ENCODE measurements around the gene IL6ST. TPM values are rescaled to one million over a fixed set of nuclear protein-coding genes. Genes with fewer than 3 reads are reported as not detected.

IL6ST gene
- total RNA-seq, 1 donor from 2014 or later, result 40.8 TPM

DNA sequence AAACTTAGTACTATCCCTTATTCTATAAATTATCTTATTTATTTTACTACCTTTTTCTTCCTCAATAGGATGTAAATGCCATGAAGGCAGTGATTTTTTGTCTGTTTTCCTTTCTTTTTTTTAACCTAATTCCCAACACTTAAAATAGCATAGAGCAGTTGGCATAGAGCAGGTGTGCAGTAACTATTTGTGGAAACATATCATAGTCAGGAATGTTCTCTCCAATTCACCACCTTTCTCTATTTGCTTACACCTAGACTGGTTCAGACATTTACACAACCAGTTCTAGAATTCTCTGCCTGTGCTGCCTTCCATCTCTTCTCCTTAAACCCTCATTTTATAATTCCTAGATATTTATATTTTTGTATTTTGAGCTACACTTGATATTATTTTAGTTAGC, 94.0 kb downstream of the IL6ST start:
- DNase-seq (ENCODE audit: low spot score in 2 of 2) (no peak), FAIRE-seq (no peak)

DNA sequence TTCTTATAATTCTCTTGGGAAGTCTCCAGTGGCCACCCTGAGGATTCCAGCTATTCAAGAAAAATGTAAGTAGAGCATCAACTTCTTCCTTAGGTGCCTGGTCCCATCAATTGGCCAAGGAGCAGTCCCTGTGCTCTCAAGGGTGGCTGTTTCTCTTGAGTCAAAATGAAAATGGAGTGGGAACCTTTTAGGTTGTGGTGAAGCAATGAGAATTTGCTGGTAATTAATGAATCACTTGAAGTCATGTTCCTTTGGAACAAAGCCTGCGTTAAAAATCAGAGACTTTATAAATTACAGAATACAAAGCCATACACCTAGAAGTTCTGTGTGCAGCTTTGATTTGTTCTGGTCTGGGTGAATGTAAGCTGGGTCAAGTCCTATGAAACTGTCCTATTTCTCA, 94.7 kb downstream of the IL6ST start:
- DNase-seq (ENCODE audit: low spot score in 2 of 2) (no peak), FAIRE-seq (no peak)

DNA sequence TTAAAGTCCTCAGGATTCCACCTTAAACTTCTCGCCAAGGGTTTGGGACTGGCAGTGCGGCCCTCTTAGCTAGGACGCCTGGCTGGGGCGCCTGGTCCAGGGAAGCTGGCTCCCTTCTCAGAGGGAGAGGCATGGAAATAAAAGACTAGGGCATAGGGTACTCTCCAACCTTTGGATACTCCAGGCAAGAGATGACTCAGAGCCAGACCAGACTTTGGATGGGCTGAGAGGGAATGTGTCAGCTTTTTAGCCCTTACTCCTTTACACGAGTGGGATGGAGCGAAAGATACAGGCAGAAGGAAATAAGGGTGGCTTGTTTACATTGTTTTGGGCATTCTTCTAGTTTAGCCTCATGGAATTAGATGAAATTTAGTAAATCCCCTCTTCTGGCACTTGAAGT, 95.4 kb downstream of the IL6ST start:
- DNase-seq (ENCODE audit: low spot score in 2 of 2) (no peak), FAIRE-seq (no peak)

DNA sequence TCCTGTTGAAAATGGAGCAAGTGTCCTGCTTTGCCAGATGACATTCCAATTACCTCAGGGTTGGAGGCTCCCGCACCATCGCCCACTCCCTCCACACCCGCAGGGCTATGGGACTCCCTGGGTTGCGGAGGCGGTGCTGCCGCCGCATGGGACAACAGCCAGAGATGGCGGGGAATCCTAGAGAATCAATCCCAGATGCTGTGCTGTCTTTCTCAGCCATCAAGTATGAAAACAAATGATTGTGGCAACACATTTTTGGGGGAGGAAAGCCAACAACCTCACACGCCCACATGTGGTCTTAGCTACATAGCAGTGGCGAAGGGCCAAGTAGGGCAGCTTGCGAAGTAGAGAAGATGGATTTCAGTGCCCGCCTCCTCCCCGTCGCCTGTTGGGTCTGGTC, 96.9 kb downstream of the IL6ST start:
- DNase-seq (ENCODE audit: low spot score in 2 of 2), result peak in 1 of 2 donors; percentile 35
- no peak for FAIRE-seq

DNA sequence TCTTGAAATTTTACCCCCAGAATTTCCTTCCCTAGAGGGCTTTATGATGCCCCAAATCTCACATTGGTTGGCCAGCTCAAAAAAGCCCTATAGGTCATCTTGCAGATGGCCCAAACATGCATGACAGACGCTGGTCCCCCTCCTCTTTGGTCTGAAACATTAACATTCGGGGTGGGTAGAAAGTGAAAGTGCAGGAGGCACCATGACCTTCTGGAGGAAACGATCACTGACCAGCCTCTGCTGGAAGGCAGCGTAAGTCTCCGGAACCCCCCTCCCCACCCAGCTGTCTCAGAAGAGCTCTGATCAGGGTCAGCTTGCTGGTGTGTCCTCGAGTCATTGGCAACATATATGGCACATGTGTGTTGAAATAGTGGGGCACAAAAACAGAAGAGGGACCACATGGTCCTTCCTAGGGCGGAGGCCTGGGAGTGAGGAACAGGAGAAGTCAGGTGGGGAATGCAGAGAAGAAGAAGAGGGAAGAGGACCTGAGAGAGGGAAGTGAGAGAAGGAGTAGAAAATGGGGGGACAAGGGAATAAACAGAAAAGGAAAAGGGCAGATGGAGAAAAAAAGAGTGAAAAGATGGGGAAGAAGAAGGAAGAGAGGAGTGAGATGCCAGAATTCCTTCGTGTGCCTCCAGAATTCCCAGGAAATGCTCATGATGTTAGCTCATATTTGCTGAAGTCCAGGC, 97.4 kb downstream of the IL6ST start:
- FAIRE-seq (no peak), DNase-seq (ENCODE audit: low spot score in 2 of 2) (no peak)

DNA sequence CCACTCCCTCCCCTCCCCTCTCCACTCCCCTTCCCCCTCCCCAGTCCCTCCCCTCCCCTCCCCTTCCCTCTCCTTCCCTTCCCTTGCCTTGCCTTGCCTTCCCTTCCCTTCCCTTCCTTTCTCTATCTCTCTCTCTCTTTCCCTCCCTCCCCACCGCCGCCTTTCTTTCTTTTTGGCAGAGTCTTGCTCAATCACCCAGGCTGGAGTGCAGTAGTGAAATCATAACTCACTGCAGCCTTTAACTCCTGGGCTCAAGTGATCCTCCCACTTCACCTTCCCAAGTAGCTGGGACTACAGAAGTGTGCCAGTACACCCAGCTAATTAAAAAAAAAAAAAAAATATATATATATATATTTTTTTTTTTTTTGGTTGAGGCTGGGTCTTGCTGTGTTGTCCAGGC, 98.1 kb downstream of the IL6ST start:
- FAIRE-seq, result no peak
- DNase-seq (ENCODE audit: low spot score in 2 of 2), result no peak

DNA sequence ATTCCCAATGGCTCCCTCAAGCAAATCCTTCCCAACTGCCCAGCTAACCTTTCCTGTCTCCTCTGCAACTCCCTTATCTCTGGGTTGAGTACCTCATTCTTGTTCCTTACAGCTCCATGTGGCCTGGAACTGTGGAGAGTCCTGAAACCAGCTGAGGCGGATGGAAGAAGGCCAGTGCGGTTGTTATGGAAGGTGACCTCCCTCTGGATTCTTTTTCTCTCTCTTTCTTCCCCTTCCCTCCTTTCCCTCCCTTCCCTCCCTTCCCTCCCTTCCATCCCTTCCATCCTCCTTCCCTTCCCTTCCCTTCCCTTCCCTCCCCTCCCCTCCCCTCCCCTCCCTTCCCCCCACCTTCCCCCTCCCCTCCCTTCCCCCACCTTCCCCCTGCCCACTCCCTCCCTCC, 98.5 kb downstream of the IL6ST start:
- no peak for DNase-seq (ENCODE audit: low spot score in 2 of 2)
- FAIRE-seq, result no peak

DNA sequence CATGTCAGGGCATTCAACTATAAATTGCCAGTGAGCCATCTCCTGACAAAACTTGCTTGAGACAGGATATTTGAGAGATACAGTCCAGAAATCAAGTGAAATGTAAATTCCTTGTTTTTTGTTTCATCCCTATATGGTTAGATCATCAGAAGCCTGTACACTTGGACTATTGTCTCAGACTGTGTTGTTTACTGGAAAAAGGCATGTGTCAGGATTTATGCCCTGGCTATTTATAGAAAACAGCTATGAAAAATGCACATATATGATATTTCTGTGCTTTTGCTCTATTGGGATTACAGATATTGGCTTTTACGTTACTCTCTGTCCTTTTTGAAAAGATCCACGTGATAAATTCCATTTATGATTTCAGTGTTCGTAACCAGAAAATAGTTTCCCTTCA, 99.4 kb downstream of the IL6ST start:
- FAIRE-seq (no peak), DNase-seq (ENCODE audit: low spot score in 2 of 2) (no peak)

DNA sequence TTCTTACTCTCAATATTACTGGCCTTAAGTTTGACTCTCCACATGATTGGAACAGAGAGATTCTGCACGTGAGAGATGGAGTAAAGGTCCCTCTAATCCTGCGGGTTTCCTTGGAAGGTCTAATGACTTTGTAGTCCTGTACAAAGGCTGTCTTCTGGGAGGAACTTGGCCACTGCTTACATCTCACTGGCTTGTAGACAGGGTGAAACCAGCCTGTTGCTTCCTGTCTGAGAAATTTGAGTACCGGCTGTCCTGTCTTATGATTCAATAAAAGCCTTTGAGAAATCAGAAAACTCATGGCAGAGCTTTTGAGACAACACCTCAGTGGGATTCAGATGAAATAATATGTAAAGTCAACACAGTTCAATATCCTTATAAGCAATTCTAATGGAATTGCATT, 100.6 kb downstream of the IL6ST start:
- DNase-seq (ENCODE audit: low spot score in 2 of 2), result no peak
- no peak for FAIRE-seq

DNA sequence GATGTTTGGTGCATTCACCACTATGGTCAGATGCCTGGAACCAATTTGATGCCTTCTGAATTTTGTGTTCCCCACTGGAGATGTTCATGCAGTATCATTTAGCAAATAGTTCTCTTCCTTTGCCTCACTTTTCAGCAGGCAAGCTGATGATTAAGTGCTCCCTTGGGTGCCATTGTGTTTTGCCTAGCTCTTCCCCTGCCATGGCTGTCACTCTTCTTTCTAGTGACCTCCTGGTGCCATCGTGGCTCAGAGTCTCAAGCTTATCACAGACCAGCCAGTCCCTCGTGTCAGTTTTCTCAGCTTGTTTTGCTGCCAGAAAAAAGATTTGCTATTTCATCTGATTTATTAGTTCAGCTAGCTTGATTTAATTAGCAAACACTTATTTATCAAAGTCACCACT, 102.3 kb downstream of the IL6ST start:
- DNase-seq (ENCODE audit: low spot score in 2 of 2) (no peak), FAIRE-seq (no peak)

DNA sequence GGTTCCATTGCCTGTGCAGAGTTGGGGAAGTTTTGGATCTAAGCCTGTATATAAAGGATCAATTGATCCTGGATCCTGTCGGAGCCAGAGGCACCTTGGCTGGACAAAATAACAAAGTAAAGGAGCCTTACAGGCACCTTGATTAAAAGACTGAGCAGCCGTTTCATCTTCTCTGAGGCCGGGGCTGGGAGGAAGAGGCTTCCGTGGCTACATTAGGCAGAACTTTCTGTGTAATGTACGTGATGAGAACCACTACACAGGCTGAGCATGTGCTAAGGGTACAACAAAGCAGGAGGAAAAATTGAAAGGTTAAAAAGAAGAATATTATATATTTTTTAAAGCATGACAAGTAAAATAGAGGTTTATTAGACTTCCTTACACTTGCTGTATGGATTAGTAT, 106.6 kb downstream of the IL6ST start:
- FAIRE-seq (no peak), DNase-seq (ENCODE audit: low spot score in 2 of 2) (no peak)

DNA sequence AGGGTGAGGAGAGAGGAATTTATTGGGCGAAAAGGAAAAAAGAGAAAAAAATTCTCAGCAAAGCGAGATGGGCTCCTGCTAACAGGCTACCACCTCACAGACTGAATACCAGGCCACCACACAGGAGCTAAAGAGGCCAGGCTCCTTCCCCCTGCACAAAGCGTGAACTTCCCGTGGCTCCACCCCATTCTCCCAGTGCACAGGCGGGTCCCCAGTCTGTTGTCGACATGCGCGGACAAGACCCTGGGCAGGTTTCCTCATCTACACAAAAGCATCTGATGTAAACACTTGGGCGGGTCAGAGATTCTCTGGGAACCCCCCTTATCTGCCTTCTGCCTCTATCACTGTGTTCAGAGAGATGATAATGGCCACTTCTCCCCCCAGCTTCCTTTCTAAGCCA, 109.4 kb downstream of the IL6ST start:
- DNase-seq (ENCODE audit: low spot score in 2 of 2), result no peak
- no peak for FAIRE-seq

Small RNAs within 50 kb of the gene (small RNA-seq; reads per million reads assigned to genes)
- gene AC016596.1 (not detected), gene RF01210 (not detected)

Other genes starting within 250 kb of the IL6ST start
- not detected for gene IL31RA, start 143.6 kb downstream of the IL6ST start, total RNA-seq
- gene ANKRD55, start 238.4 kb upstream of the IL6ST start, total RNA-seq, result 2.0 TPM

Data from frontal cortex (tissue), 4 donors.